HG02798 (cell line): Measurements from ENCODE around the gene RUFY4.
A peak's percentile ranks its signal among the peaks of the same experiment; 100 is the strongest.
"Not testable (repeated sequence)": the region's sequence is repeated elsewhere in the genome, so short reads cannot be mapped to it uniquely, and the experiment has no call there.

ENCODE experiments used
- ATAC-seq: cut with Tn5 transposase; IDR thresholded peaks from one replicate; pipeline ENCODE4 v1.9.1; 2021; ENCODE audit warnings: mild to moderate bottlenecking; ENCODE audit not compliant: unreplicated experiment, poor library complexity

Gene RUFY4

DNA sequence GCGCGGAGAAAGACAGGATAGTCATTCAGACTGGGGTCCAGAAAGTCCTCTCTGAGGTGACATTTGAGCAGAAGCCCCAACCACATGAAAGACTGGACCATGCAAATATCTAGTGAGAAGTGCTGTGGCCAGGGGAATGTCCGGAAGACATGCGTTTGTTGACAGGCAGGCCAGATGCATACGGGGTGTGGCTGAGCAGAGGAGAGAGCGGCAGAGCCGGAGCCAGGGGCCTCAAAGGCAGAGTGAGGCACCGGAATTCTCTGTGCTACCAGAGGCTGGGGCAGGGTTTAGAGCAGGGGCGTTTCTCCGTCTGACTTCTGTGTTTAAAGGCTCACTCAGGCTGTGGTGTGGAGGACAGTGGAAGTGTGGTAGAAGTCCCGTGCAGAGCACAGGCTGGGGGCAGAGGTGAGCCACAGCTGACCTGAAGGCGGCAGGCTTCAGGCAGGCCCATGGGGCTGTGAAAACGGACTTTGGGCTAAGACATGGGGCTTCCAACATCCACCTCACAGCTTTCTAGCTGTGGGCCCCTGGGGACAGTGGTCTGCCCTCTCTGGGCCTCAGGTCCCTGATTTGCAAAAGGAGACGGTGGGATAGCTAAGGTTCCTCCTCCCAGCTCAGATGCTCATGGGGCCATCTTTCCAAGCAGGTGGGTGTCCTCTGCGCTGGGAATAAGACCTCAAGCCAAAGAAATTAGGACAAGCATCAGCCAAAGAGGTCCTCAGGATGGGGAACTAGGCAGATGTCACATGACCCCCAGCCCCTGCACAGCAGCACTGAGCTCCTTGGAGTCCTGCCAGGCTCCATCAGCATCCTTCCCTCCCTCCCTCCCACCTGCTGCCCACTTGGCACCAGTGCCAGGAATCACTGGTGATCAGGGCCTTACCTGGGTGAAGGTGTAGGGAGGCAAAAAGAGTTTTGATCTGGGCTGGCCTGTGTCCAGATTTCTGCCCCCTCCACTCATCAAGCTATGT is 11.2 kb downstream of the RUFY4 start:
- ATAC-seq = no peak

DNA sequence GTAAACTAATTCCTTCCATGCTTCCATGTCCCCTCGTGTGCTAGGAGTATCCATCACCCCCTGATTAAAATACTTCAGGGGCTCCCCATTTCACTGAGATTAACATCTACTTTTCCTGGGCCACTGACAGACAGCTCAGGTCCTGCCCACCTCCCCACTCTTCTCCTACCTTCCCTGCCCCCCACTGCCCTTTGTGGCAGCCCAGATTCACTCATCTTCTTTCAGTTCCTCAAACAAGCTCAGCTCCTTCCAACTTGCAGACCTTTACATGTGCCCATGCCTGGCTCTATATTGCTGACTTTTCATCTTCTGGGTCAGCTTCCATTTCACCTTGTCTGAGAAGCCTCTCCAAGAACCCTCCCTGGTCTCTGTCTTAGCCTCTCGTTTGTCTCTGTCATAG is 12.0 kb downstream of the RUFY4 start:
- ATAC-seq = peak; percentile 86

DNA sequence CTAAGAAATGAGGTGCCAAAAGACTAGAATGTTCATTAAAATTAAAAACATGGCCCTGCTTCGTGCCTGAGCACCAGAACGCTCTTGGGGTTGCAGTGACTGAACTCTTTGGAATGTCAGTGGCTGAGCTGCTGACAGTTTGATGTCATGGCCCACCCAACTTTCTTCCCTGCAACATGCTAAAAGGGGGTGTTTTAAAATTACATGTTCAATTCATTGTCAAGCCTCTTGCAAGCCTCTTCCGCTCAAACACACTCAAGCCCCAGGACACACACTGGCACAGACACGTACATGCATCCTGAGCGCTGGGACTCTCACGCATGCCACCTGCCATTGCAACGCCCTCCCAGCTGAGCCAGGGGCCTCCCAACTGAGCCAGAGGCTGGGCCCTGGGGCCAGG is 12.6 kb downstream of the RUFY4 start:
- no peak for ATAC-seq

DNA sequence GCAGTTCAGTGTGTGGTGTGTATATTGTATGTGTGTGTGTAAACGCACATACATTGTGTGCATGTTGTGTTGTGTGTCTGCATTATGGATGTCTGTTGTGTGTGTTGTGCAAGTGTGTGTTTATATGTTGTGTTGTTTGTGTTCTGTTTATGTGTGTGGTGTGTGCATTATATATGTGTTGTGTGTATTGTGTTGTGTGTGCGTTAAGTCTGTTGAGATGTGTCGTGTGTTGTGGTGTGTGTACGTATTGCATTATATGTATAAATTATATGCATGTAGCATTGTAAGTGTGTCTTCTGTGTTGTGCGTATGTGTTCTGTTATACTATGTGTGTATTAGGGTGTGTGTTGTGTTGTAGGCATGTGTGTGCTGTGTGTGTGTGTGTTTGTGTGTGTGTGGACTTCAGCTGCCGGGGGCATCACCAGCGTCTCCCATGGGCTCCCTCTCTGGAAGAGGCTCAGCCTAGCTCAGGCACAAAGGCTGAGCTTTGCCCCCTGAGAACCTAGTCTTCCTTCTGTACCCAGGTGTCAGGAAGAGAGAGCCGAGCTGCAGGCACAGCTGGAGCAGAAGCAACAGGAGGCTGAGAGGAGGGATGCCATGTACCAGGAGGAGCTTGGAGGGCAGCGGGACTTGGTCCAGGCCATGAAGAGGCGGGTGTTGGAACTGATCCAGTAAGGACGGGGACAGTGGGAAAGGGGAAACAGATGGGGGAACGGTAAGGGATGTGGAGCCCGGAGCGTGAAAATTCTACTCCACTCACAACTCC is 13.7 kb downstream of the RUFY4 start:
- no peak for ATAC-seq

DNA sequence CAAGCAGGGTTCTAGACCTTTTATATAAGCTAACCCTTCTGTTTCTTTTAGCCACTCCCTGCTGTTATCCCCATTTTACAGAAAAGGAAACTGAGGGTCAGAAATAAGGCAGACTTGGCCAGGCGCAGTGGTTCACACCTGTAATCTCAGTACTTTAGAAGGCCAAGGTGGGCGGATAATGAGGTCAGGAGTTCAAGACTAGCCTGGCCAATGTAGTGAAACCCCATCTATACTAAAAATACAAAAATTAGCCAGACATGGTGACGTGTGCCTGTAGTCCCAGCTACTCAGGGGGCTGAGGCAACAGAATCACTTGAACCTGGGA is 14.3 kb downstream of the RUFY4 start:
- no peak for ATAC-seq

DNA sequence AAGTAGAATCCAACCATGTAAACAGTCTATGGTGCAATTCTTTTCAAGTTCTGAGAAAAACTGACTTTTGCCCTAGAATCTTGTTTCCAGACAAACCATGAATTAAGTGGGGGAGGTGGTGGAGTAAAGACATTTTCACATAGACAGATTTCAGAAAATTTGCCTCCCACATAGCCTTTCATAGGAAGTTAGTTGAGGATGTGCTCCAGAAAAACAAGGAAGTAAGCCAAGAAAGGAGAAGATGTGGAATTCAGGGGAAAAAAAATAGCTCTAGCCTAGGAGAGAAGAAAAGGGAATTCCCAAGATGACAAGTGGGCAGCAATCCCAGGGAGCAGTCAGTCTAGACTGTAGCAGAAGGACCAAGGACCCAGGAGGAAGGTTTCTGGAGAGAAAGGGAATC is 17.4 kb downstream of the RUFY4 start:
- ATAC-seq = no peak

DNA sequence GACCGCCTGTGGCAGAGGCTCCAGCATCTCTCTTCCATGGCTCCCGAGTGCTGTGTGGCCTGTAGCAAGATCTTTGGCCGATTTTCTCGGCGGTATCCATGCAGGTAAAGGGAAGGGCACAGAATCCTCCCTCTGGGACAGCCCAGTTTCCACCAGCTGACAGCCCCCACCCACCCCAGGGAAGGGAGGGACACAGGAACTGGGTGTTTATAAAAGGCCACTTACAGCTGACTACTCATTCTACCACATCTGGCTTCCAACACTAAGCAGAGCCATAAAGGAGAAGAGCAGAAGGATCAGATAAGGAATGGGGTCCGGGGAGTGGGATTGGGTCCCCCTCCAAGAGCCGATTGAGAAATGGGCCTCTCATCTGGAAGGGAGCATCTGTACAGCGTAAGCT is 20.2 kb downstream of the RUFY4 start:
- no peak for ATAC-seq

DNA sequence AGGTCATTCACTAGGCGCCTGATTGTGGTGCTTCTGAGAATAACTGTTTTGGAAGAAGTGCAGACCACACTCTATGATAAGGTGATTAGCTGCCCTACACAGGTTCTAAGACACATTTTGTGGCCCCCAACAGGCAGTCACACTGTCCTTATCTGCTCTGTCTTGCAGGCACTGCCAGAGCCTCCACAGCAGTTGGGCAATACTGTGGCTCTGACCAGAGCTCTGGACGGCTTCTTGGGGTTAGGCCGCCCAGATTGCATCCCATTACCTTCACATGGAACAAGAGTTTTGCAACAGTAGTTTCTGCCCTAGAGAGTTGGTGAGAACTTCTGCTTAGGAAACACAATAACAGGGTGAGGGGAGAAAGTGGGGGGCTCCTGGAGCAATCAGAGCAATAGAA is 22.7 kb downstream of the RUFY4 start:
- ATAC-seq = no peak

DNA sequence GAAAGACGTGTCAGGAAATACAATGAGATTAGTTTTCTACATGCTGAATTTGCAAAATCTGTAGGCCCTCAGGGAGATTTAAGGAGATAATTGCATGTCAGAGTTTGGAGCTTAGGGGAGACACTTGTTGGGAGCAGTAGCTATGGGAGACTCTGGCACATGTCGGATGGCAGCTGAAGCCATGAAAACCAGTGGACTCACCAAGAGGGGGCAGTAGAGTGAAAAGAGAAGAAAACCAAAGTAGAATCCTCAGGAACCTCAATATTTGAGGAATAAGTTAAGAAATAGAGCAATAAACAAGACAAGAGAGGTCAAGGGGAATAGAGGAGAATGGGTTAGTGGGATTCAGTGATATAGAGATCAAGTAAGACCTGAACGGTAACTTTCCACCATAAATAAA is 24.8 kb downstream of the RUFY4 start:
- ATAC-seq = no peak

DNA sequence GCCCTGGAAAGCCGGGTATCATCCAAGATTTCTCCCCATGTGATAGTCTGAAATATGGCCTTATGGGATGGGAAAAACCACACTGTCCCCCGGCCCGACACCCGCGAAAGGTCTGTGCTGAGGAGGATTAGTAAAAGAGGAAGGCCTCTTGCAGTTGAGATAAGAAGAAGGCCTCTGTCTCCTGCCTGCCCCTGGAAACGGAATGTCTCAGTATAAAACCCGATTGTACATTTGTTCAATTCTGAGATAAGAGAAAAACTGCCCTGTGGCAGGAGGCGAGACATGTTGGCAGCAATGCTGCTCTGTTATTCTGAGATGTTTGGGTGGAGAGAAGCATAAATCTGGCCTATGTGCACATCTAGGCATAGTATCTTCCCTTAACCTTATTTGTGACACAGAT is 26.8 kb downstream of the RUFY4 start:
- ATAC-seq = no peak

DNA sequence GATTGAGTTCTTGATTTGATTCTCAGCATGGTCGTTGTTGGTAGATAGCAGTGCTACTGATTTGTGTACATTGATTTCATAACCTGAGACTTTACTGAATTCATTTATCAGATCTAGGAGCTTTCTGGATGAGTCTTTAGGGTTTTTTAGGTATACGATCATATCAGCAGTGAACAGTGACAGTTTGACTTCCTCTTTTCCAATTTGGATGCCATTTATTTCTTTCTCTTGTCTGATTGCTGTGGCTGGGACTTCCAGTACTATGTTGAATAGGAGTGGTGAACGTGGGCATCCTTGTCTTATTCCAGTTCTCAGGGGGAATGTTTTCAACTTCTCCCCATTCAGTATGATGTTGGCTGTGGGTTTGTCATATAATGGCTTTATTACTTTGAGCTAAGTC is 28.9 kb downstream of the RUFY4 start:
- no peak for ATAC-seq

DNA sequence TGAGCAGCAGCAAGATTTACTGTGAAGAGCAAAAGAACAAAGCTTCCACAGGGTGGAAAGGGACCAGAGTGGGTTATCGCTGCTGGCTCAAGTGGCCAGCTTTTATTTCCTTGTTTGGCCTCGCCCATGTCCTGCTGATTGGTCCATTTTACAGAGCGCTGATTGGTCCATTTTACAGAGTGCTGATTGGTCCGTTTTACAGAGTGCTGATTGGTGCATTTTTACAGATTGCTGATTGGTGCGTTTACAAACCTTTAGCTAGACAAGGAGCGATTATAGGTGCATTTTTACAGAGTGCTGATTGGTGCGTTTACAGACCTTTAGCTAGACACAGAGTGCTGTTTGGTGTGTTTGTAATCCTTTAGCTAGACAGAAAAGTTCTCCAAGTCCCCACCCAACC is 39.8 kb downstream of the RUFY4 start:
- ATAC-seq = not testable (repeated sequence)

DNA sequence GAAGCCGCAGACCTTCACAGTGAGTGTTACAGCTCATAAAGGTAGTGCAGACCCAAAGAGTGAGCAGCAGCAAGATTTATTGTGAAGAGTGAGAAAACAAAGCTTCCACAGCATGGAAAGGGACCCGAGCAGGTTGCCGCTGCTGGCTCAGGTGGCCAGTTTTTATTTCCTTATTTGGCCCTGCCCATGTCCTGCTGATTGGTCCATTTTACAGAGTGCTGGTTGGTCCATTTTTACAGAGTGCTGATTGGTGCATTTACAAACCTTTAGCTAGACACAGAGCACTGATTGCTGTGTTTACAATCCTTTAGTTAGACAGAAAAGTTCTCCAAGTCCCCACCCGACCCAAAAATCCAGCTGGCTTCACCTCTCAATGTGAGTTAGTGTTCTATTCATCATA is 52.7 kb downstream of the RUFY4 start:
- not testable (repeated sequence) for ATAC-seq

DNA sequence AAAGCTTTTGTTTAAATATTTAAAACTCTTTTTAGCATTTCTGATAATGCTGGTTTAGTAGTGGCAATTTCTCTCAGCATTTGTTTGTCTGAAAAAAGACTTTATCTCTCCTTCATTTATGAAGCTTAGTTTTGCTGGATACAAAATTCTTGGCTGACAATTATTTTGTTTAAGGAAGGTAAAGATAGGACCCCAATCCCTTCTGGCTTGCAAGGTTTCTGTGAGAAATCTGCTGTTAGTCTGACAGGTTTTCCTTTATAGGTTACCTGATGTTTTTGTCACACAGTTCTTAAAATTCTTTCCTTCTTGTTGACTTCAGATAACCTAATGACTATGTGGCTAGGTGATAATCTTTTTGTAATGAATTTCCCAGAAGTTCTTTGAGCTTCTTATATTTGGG is 53.2 kb downstream of the RUFY4 start:
- ATAC-seq = not testable (repeated sequence)

DNA sequence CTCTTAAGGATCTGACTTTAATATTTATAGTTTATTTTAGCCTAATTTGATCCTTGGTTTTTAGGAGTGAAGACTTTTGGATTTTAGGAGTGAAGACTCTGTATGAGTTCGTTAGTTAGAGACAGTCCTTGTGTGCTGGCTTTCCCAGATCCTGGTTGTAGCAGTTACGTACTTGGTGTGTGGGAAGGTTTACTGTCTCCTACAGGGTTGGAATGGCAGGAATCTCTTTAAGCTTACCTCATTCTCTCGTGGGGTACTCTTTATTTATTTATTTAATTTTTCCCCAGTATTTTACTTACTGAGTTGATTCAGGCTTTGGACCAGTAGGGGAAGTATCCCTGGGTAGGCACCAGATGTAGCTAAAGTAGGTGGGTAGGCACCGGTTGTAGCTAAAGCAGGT is 54.9 kb downstream of the RUFY4 start:
- ATAC-seq = no peak

DNA sequence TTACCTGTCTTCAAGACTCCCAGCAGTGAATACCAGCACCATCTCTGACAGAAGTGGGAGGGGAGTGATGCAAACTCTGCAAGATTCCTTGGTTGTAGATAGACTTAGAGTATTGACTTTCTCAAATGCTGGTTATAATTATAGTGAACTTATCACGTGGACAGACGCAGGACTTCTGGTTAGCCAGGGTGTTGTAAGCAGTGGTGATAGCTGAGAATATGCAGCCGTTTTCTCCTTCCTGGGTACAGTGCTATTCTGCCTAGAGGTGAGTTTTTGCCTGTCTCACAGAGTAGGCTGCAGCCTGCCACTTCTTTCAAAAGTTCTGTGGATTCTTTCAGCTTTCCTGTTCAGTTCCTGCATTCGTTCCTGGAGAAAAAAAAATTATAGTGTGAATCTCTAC is 56.0 kb downstream of the RUFY4 start:
- no peak for ATAC-seq

DNA sequence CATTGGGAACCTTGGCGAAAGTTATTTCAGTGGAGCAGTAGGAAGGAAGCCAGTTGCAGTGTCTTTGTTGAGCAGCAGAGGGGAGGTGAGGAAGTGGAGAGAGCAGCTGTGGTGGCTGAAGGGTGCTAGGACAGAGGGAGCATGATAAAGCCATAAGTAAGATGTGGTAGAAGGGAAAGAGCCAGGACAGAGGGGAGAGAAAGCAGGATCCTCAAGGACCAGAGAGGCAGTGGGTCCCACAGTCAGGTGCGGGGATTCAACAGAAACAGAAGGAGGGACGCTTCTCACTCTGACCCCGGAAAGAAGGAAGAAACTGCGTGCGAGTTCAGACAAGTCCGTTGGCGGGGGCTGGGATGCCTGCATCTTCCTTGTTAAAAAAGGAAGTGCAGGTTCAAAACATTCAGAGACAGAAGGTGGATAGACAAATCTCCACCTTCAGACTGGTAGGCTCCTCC is 56.6 kb downstream of the RUFY4 start, which contains the start of gene CXCR2:
TSS of gene CXCR2 (plus strand) at position 403 of the 455 bp plus-strand sequence. CDS start 8,774 bp downstream, outside the sequence.
- no peak for ATAC-seq

DNA sequence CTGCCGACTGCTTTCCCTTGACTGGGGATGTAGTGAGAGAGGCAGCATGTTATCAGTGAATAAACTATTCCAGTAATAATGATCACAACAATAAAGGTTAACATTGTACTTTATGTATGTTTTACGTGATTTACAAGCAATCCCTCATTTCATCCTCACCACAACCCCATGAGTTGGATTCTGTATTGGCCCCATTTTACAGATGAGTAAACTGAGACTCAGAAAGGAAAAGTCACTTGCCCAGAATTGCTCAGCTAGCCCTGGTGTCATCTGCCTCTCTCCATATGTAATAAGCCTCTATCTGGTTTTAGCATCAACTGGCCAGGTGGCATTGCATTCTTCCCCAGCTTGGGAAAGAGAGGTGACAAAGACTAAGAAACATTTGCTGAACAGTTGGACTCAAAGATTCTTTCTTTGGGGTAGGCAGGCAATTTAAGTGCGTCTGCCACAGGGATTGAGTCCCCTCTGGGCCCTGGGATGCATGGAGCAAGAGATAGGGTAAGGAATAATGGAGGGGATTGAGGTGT is 58.9 kb downstream of the RUFY4 start:
- no peak for ATAC-seq

DNA sequence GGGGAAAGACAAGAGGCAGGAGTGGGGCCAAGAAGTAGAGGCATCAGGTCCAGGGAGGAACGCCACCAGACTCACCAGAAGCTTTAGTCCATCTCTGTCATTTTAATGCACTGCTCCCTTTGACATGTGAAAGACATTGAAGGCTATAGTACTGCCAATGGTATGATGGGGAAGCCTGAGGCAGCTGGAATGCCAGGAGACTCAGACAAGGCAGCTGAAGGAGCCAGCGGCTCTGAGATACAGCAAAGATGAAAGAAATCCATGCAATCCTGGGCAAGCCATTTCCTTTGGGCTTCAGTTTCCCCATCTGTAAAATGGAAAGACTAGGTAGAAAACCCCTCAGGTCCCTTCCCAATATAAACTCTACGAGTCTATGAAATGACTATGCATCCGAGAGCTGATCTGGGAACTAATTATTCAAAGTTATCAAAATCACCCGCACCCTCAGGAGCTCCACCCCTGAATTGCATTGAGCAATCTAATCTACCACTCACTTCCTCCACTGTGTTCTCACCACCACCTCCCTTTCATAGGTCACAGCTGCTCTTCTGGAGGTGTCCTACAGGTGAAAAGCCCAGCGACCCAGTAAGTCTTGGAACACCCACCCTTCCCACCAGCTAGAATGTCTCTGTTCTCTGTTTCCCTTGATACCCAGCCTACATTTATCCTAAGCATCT is 59.9 kb downstream of the RUFY4 start:
- ATAC-seq = no peak

DNA sequence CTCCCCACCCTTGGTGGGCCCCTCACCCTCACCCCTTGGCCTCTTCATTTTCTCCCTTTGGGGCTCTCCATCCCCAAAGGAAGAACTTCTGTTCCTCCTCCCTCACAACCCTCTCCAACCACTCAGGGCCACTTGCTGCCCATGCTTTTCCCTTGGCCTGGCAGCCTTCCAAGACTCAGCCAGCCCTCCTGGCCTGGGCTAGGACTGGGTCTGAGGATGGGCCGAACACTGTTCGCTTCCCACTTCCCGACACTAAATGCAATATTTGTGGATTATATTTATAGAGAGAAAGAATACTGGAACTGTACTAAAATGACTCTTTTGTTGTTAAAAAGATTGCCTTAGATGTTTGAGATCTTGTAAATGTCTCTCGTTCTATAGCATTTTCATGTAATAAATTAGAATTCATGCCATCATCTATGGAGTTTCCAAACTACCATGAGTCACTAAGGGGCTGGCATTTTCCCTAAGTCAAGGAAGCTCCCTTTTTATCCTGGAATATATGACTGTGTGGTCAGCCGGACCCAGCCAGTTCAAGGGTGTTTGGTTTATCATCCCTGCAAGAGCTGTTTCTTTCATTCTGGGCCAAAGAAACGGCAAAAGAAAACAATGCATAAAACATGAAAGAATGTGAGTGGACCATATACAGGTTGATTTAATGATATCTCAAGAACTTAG is 60.5 kb downstream of the RUFY4 start:
- no peak for ATAC-seq
